HG03135 (cell line): ENCODE measurements around the gene CYGB.
"Not testable (repeated sequence)": the region's sequence is repeated elsewhere in the genome, so short reads cannot be mapped to it uniquely, and the experiment has no call there.

ENCODE experiments used
- ATAC-seq: cut with Tn5 transposase; IDR thresholded peaks from one replicate; pipeline ENCODE4 v1.9.1; 2021; ENCODE audit warnings: mild to moderate bottlenecking, moderate library complexity; ENCODE audit not compliant: unreplicated experiment

Gene CYGB

DNA sequence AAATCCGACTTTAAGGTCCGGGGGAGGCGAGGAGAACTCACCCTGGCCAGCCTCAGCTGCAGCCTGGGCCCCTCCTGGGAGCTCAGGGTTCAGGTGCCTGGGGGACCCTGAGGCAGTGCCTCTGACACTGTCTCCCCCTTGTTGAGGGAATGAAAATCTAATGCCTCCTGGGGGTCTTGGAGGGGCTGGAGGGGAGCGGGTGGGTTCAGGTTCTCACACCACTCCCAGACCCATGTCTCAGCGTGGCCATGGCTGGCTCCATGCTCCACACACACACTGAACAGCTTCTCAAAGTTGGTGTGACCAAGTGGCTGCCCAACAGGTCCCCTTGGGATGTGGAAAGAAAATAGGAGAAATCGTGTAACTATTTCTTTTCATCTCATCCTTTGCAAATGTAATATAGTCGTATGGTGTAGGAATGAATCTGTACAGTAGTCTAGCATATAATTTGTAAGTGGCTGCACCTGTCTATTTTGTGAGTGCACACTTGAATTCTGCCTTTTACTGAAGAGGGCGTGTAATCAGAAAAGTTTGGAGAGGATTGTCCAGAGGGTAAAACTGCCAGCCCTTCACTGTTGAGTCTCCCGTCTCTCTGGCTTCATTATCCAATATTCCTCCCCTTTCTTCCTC lies 1.5 kb upstream of the CYGB start:
- ATAC-seq = no peak

GRCh38 chr17:76538281-76538931 lies 897 bp upstream of the CYGB start:
- ATAC-seq = no peak

DNA sequence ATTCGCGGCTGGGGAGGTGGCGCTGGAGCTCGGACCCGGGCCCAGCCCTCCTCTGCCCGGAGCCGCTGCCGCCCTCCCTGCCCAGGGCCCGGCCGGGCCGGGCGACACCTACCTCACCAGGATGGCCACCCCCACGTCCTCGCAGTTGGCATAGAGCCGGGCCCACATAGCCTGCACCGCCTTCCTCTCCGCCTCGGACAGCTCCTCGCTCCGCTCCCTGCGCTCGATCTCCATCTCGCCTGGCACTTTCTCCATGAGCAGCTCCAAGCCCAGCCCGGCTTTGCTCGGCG lies 276 bp downstream of the CYGB start:
- ATAC-seq = no peak

DNA sequence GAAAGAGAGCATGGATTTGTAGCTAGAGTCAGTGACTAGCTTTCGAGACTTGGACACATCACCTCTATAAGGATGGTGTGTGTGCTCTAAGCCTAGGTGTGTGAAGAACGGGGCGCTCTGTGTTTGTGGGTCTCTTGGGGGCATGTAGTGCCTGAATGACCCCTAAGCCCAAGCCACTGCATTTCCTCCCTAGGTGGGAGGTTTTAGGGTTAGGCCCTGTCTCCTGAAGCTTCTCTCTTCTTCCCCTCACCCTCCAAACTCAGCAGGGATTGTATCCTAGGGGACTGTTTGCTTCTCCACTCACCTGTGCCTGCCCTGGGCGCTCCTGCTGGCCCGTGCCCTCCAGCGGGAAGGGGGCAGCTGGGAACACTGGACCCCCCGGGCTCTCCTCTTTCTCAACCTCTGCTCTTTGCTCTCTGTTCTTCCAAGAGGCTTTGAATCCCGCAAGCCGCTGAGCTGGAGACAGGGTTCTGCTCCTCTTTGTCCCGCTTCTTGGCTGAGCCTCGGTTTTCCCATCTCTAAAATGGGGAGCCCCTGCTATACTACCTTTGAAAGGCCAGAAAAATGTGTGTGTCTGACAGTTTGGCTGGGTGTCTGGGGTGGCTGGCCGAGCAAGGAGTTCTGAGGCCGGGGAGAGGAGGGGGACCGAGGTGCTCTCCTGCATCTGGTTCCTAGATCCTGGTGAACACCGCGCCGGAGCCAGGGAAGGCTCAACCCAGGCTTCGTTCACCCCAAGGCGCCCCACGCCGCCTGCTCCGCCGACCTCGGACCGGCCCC lies 810 bp downstream of the CYGB start:
- no peak for ATAC-seq

- ATAC-seq = no peak
Measured at GRCh38 chr17:76535788-76536510, 1.6 kb downstream of the CYGB start.

DNA sequence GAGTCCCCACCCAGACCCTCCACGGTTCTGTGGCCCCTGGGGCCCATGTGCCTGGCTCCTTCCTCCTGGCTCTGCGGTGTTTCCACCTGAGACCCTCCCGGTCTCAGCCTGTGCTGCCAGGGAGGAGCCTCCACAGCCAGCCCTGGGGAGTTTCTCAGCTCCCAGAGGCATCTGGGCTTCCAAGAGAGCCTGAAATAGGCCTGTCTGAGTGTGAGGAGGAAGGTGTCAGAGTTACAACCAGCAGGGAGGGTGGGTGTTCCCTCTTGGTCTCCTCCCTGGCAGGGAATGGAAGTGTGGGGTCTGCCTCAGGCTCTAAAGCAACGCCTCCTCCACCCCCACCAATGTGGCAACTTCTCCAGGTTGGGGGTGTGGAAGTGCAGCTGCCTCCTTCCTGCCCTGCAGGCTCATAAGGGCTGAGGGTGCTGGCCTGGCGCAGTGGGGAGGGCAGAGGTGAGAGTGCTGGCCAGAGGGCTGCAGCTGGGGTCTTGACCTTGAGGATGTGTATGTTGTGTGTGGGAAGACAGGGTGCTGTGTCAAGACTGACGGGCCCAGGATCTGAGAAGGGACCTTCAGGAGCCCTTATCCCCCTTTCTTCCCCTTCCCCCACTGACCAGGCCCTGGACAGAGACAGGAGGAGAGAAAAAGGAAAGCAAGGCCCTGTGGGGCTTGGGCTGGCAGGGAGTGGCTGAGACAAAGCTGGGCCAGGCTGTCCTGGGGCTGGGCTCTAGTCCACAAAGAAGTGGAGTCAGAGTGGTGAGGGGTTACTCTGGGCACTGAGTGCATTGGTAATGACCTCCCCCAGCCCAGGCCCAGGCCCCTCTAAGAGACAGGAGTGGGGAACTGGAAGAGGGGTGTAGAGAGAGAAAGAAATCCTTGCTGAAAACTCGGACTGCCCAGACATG lies 2.4 kb downstream of the CYGB start:
- no peak for ATAC-seq

DNA sequence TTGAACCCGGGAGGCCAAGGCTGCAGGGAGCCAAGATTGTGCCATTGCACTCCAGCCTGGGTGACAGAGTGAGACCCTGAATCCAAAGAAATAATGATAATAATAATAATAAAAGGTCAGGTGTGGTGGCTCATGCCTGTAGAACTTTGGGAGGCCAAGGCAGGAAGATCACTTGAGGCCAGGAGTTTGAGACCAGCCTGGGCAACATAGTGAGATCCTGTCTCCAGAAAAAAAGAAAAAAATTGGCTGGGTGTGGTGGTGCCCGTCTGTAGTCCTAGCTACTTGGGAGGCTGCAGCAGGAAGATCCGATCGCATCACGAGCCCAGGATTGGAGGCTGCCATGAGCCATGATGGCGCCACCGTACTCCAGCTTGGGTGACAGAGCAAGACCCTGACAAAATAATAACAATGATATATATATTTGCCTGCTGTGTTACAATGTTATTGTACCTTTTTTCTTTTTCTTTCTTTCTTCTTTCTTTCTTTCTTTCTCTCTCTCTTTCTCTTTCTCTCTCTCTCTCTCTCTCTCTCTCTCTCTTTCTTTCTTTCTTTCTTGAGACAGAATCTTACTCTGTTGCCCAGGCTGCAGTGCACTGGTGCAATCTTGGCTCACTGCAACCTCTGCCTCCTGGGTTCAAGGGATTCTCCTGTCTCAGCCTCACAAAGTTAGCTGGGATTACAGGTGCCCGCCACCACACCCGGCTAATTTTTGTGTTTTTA lies 3.7 kb downstream of the CYGB start:
- not testable (repeated sequence) for ATAC-seq

GRCh38 chr17:76532072-76532651 lies 5.3 kb downstream of the CYGB start:
- no peak for ATAC-seq

GRCh38 chr17:76531486-76532038 lies 5.9 kb downstream of the CYGB start:
- ATAC-seq = no peak

DNA sequence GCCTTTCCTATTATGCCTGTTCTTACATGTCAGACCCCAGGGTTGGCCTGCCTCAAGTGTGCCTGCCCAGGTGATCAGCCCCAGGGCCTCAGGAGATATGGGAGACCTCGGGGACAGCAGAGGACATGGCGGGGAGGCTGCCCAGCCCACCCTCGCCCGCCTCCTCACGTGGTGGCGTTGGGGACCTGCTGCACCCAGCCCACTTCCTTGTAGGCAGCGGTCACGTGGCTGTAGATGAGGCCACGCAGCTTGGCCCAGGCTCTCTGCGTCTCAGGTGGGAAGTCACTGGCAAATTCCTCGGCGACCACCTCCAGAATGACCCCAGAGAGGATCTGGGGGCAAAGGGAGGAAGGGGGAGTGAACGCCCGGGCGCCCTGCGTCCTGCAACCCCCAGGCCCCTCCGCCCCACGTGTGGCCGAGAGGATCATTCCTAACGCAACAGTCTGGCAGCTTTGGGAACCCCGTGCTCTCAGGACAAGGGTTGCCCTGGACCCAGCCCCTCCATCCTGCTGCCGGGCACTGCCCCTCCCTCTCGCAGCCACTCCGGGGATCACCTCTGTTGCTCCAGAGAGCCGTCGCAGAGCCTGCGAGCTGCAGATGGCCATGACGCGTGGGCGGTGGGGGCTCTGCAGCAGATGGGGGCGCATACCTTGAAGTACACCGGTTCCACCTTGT lies 6.6 kb downstream of the CYGB start:
- ATAC-seq = no peak

GRCh38 chr17:76530095-76530723 lies 7.3 kb downstream of the CYGB start:
- ATAC-seq = no peak

DNA sequence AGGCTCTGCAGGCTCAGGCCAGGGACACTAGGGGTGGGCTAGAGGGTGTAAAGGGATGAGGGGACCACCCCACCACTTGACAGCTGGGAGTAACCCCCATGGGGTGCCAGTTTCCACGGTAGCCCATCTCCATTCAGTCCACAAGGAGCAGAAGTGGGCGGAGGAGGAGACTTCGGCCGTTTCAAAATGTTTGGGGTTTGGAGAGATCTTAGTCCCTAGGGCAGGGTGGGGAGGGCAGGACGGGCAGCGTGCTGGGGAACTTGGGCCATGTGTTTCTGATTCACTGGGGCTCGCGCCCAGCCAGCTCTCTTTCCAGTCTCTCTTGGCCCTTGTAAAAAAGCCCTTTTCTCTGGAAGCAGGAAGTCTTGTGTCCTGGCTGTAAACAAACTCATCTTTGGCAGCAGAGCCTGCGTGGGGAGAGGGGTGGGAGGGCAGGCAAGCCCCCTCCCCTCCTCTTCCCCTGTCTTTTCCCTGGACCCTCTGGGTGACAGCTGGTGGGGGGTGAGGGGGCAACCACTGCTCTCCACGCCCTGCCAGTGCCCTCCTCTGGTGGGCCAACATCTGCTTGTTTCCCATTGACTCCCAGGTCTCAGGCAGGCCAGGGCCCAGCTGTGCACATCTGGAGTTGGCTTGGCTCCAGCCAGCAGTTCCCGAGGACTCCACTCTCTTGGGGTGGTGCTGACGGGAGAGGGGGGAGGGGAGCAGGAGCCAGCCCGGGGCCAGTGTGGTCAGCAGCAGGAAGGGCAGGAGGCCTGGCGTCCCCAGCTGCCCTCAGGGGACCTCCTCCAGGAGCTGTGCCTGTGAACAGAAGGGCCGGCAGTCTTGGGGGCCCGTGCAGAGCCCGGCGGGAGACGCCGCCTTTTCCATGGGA lies 8.1 kb downstream of the CYGB start:
- ATAC-seq = no peak

GRCh38 chr17:76528528-76529223 lies 8.8 kb downstream of the CYGB start:
- ATAC-seq = no peak

DNA sequence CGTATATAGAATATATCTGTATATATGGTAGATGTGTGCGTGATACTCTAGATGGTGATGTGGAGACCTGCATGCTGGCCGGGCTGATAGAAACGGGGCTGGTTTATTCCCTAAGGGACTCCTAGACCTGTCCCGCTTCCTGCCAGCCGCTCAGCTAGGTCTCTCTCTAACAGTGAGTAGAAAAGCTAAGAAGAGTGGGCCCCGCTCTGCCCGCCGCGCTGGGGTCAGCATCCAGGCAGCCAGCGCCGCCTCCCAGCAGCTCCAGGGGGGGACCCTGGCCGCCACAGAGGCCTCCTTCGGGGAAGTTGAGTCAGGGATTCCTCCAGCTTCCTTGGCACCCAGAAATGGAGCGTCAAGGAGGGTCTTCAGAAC lies 9.4 kb downstream of the CYGB start:
- ATAC-seq = peak; percentile 45

DNA sequence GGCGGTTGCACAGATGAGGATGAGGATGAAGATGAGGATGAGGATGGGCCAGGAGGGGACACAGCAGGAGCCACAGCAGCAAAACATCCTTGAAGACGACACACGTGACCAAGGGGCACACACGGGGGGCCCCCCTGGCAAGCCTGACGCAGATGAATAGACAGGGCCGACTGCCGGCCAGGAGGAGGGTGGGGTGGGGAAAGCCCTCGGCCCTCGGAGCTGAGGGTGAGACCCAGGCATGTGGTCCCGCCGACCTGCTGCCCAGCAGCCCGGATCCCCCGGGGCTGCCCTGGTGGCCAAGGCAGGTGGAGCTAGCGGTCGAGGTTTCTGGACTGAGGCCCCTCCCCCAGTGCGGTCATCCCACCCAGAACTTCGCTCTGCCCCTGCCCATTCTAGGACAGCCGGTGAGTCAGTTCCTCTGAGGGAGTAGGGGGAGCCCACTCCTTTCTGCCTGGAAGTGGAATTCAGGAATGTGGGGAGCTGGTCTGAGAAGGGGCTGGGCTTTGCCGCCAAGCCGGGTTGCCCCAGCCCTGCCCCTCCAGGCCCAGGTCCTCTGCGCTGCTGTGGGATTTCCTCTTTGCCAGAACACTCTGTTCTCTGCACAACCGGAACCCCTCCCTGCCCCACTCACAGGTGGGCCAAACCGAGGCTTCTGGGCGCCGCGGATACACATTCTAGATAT lies 9.9 kb downstream of the CYGB start:
- ATAC-seq = peak; percentile 54

DNA sequence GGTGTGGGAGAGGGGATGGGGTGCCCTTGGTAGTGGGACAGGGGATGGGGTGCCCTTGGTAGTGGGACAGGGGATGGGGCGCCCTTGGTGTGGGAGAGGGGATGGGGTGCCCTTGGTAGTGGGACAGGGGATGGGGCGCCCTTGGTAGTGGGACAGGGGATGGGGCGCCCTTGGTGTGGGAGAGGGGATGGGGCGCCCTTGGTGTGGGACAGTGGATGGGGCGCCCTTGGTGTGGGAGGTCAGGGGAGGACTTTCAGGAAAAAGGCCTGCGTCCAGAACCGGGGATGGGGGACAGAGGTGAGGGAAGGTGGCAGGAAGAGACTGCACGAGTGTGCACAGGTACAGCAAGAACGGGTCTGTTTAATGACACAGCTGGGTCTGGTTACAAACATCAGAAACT lies 10.5 kb downstream of the CYGB start:
- not testable (repeated sequence) for ATAC-seq
